H9 (cell line): Measurements from ENCODE around the gene UPF3A. TPM values are rescaled to one million over a fixed set of nuclear protein-coding genes. Genes with fewer than 3 reads are reported as not detected.
A peak's percentile ranks its signal among the peaks of the same experiment; 100 is the strongest.

Experiments
- DNase-seq: peaks from one replicate; pipeline ENCODE4 v3.0.0-alpha.2; 2017
- H2AFZ ChIP-seq: one replicate; pipeline ENCODE4 v1.6.1; 2013; ENCODE audit warnings: mild to moderate bottlenecking, low read length, control low read depth, moderate library complexity
- H2AK5ac ChIP-seq: 2 replicates; pipeline ENCODE4 v1.6.1; 2013; ENCODE audit warnings: low read length, control low read depth, mixed read lengths; ENCODE audit not compliant: insufficient read length
- H2BK120ac ChIP-seq: one replicate; pipeline ENCODE4 v1.6.1; 2013; ENCODE audit warnings: low read depth, mild to moderate bottlenecking, low read length, control low read depth, inconsistent platforms; ENCODE audit not compliant: poor library complexity, severe bottlenecking
- H2BK12ac ChIP-seq: 2 replicates; pipeline ENCODE4 v1.6.1; 2013; ENCODE audit warnings: low read length, control low read depth, mixed read lengths, low read depth; ENCODE audit not compliant: insufficient read length
- H2BK15ac ChIP-seq: 2 replicates; pipeline ENCODE4 v1.6.1; 2013; ENCODE audit warnings: low read depth, low read length, control low read depth
- H2BK20ac ChIP-seq: one replicate; pipeline ENCODE4 v1.6.1; 2013; ENCODE audit warnings: low read depth, mild to moderate bottlenecking, low read length, control low read depth, inconsistent platforms; ENCODE audit not compliant: poor library complexity, severe bottlenecking
- H2BK5ac ChIP-seq: 2 replicates; pipeline ENCODE4 v1.6.1; 2013; ENCODE audit warnings: low read length, control low read depth, mixed read lengths; ENCODE audit not compliant: insufficient read length
- H3K14ac ChIP-seq: 2 replicates; pipeline ENCODE4 v1.6.1; 2013; ENCODE audit warnings: low read length, control low read depth; ENCODE audit not compliant: insufficient read depth
- H3K18ac ChIP-seq: 2 replicates; pipeline ENCODE4 v1.6.1; 2013; ENCODE audit warnings: low read depth, mild to moderate bottlenecking, mixed read lengths, low read length, control low read depth; ENCODE audit not compliant: insufficient read length
- H3K23ac ChIP-seq: 2 replicates; pipeline ENCODE4 v1.6.1; 2013; ENCODE audit warnings: low read length, control low read depth, mixed read lengths, low read depth; ENCODE audit not compliant: insufficient read length
- H3K23me2 ChIP-seq: 2 replicates; pipeline ENCODE4 v1.6.1; 2013; ENCODE audit warnings: low read depth, mild to moderate bottlenecking, mixed read lengths, low read length, control low read depth; ENCODE audit not compliant: insufficient read length, poor library complexity, severe bottlenecking
- H3K27ac ChIP-seq: 2 replicates; pipeline ENCODE4 v1.5.1; 2013; ENCODE audit warnings: low read length, control low read depth, mixed read lengths, low read depth; ENCODE audit not compliant: insufficient read length
- H3K27me3 ChIP-seq: 2 replicates; pipeline ENCODE4 v1.6.1; 2013; ENCODE audit warnings: low read length, control low read depth, inconsistent platforms; ENCODE audit not compliant: insufficient read depth
- H3K4ac ChIP-seq: 2 replicates; pipeline ENCODE4 v1.6.1; 2013; ENCODE audit warnings: low read depth, mild to moderate bottlenecking, control low read depth, inconsistent platforms, low read length, moderate library complexity
- H3K4me1 ChIP-seq: 2 replicates; pipeline ENCODE4 v1.6.1; 2013; ENCODE audit warnings: low read length, control low read depth, inconsistent platforms; ENCODE audit not compliant: insufficient read depth
- H3K4me2 ChIP-seq: 2 replicates; pipeline ENCODE4 v1.6.1; 2013; ENCODE audit warnings: low read length, control low read depth, mixed read lengths; ENCODE audit not compliant: insufficient read length, insufficient read depth
- H3K56ac ChIP-seq: 2 replicates; pipeline ENCODE4 v1.6.1; 2013; ENCODE audit warnings: low read depth, mild to moderate bottlenecking, mixed read lengths, low read length, control low read depth; ENCODE audit not compliant: insufficient read length
- H3K79me1 ChIP-seq: 2 replicates; pipeline ENCODE4 v1.6.1; 2013; ENCODE audit warnings: low read depth, mild to moderate bottlenecking, moderate library complexity, low read length, control low read depth, inconsistent platforms; ENCODE audit not compliant: insufficient read depth, poor library complexity, severe bottlenecking
- H3K79me2 ChIP-seq: 2 replicates; pipeline ENCODE4 v1.6.1; 2013; ENCODE audit warnings: low read length, control low read depth, inconsistent platforms; ENCODE audit not compliant: insufficient read depth
- H3K9ac ChIP-seq: 2 replicates; pipeline ENCODE4 v1.6.1; 2013; ENCODE audit warnings: low read length, control low read depth, mixed read lengths; ENCODE audit not compliant: insufficient read length; ENCODE audit errors: extremely low read depth
- H3K9me3 ChIP-seq: one replicate; pipeline ENCODE4 v1.6.1; 2013; ENCODE audit warnings: low read depth, low read length, inconsistent platforms; ENCODE audit not compliant: control insufficient read depth
- H3T11ph ChIP-seq: one replicate; pipeline ENCODE4 v1.6.1; 2013; ENCODE audit warnings: mild to moderate bottlenecking, low read length, control low read depth, inconsistent platforms
- H4K20me1 ChIP-seq: one replicate; pipeline ENCODE4 v1.6.1; 2013; ENCODE audit not compliant: control insufficient read depth, insufficient read length, insufficient read depth
- H4K5ac ChIP-seq: 2 replicates; pipeline ENCODE4 v1.6.1; 2013; ENCODE audit warnings: low read depth, mild to moderate bottlenecking, mixed read lengths, low read length, control low read depth; ENCODE audit not compliant: insufficient read length
- H4K8ac ChIP-seq: replicated peaks from 2 replicates; pipeline ENCODE4 v1.6.1; 2013; ENCODE audit warnings: low read length, control low read depth, mixed read lengths, low read depth; ENCODE audit not compliant: insufficient read length
- H4K91ac ChIP-seq: 2 replicates; pipeline ENCODE4 v1.6.1; 2013; ENCODE audit warnings: low read depth, mild to moderate bottlenecking, moderate library complexity, mixed read lengths, low read length, control low read depth; ENCODE audit not compliant: insufficient read length
- H3K27ac Mint-ChIP-seq, 3 experiments: 2 replicates in 2 of 3; 3 replicates in 1 of 3; pipeline ENCODE4 v1.8.0; 2020 to 2021; ENCODE audit warnings: mixed read lengths in 3 of 3, mild to moderate bottlenecking in 1 of 3, moderate library complexity in 1 of 3
- H3K27me3 Mint-ChIP-seq: 2 replicates; pipeline ENCODE4 v1.8.0; 2021; ENCODE audit warnings: low read depth, mild to moderate bottlenecking, moderate library complexity, mixed read lengths
- H3K36me3 Mint-ChIP-seq, 3 experiments: 2 replicates in 2 of 3; 3 replicates in 1 of 3; pipeline ENCODE4 v1.8.0; 2020 to 2021; ENCODE audit warnings: low read depth in 3 of 3, mixed read lengths in 3 of 3; ENCODE audit not compliant: insufficient read depth in 1 of 3
- H3K4me1 Mint-ChIP-seq, 2 experiments: 2 replicates each; pipeline ENCODE4 v1.8.0; 2020; ENCODE audit warnings: mixed read lengths in 2 of 2
- H3K4me3 Mint-ChIP-seq, 2 experiments: 2 replicates in 1 of 2; 3 replicates in 1 of 2; pipeline ENCODE4 v1.8.0; 2020 to 2021; ENCODE audit warnings: mild to moderate bottlenecking in 2 of 2, mixed read lengths in 2 of 2, moderate library complexity in 1 of 2
- H3K9me3 Mint-ChIP-seq, 2 experiments: 2 replicates in 1 of 2; 3 replicates in 1 of 2; pipeline ENCODE4 v1.8.0; 2020; ENCODE audit warnings: mild to moderate bottlenecking in 2 of 2, mixed read lengths in 2 of 2, moderate library complexity in 1 of 2
- WGBS: extraction: QIAGEN DNeasy Blood & Tissue Kit; methylation state at CpG from one replicate; pipeline ENCODE4 v1.1.7; 2013; ENCODE audit warnings: missing lambda C conversion rate, low lambda C conversion rate, mixed read lengths; ENCODE audit not compliant: insufficient read length; ENCODE audit errors: extremely low coverage; 5-methylcytosine and 5-hydroxymethylcytosine counted together
- total RNA-seq: library from RNA; stranded (reverse); gene quantifications from 2 replicates; pipeline ENCODE4 v1.2.1, GENCODE V29; 2021
- TF ChIP-seq, protein P1 (sequence below): fragments of 200-600 bp; sonication (generic); conservative IDR thresholded peaks from 3 replicates; pipeline ENCODE4 v1.8.0; 2021; ENCODE audit warnings: antibody characterized with exemption, mild to moderate bottlenecking

Gene UPF3A
- total RNA-seq, 1 experiment from 2014 or later = 81.8 TPM

DNA sequence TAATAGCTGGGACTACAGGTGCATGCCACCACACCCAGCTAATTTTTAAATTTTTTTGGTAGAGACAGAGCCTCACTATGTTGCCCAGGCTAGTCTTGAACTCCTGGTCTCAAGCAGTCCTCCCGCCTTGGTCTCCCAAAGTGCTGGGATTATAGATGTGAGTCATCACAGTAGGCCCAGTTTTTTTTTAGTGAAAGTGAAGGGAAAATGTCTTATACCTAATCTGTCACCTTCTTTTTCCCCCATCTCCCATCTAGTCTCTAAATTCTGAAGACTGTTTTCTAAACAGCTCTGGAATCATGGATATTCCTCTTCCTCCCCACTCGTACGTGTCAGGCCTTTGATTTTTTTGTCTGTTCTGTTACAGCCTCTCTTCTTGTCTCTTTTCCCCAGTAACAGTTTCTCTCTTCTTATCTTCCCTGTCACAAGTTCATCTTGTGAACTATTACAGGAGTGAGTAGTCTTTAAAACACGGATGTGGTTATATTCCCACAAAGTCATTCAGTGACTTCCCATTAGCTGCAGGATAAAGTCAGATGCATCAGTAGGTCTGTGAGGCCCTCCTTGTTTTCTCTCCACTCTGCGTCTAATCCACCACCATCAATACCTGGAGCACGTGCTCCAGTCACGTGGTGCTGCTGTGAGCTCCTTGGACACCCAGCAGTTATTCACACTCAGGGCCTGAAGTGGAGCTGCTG, 43.8 kb upstream of the UPF3A start:
- H4K20me1 ChIP-seq = no peaks in the 10 kb centered on the region
- no peak overlapping the region for H3T11ph ChIP-seq
- Mint-ChIP-seq H3K4me3 (no peak overlapping the region), H3K27me3 (peaks cover 1% of the 10 kb centered on the region), H3K36me3 (peaks cover 34 to 54% (median 53%) of the 10 kb centered on the region in 3 experiments), H3K27ac (peak overlapping the region in 1 of 3 experiments; percentile 3; a peak in 1 of 7 replicates), H3K4me1 (peaks cover 23 to 30% of the 10 kb centered on the region in 2 experiments), H3K9me3 (0 out of 5 replicates have a peak, but pooled peaks cover 0 to 4% of the 10 kb centered on the region in 2 experiments)
- H2BK15ac ChIP-seq = no peak overlapping the region
- no peak overlapping the region for H2AFZ ChIP-seq
- WGBS = no CpG with 5 or more reads among the region's 7 CpGs
- H2AK5ac ChIP-seq = no peak overlapping the region
- no peak overlapping the region for H3K56ac ChIP-seq
- H3K4ac ChIP-seq = no peak overlapping the region
- H3K23ac ChIP-seq = no peak overlapping the region
- H3K27ac ChIP-seq = no peak overlapping the region
- no peak overlapping the region for H3K4me2 ChIP-seq
- no peak overlapping the region for H4K91ac ChIP-seq
- no peak overlapping the region for H3K9ac ChIP-seq
- DNase-seq = no peak
- H4K8ac ChIP-seq = no peak overlapping the region
- H3K14ac ChIP-seq = no peak overlapping the region
- no peak overlapping the region for H3K18ac ChIP-seq
- H3K27me3 ChIP-seq = no peaks in the 10 kb centered on the region
- H4K5ac ChIP-seq = no peak overlapping the region
- H3K9me3 ChIP-seq = no peaks in the 10 kb centered on the region
- no peak overlapping the region for H2BK120ac ChIP-seq
- no peak overlapping the region for H2BK5ac ChIP-seq
- peaks cover 2% of the 10 kb centered on the region for H3K79me1 ChIP-seq
- H3K4me1 ChIP-seq = no peaks in the 10 kb centered on the region; the same call in 1 of the 2 replicates
- TF ChIP-seq, protein P1, sequence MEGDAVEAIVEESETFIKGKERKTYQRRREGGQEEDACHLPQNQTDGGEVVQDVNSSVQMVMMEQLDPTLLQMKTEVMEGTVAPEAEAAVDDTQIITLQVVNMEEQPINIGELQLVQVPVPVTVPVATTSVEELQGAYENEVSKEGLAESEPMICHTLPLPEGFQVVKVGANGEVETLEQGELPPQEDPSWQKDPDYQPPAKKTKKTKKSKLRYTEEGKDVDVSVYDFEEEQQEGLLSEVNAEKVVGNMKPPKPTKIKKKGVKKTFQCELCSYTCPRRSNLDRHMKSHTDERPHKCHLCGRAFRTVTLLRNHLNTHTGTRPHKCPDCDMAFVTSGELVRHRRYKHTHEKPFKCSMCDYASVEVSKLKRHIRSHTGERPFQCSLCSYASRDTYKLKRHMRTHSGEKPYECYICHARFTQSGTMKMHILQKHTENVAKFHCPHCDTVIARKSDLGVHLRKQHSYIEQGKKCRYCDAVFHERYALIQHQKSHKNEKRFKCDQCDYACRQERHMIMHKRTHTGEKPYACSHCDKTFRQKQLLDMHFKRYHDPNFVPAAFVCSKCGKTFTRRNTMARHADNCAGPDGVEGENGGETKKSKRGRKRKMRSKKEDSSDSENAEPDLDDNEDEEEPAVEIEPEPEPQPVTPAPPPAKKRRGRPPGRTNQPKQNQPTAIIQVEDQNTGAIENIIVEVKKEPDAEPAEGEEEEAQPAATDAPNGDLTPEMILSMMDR = no peak
- H2BK12ac ChIP-seq = no peak overlapping the region
- peaks cover 5% of the 10 kb centered on the region for H3K23me2 ChIP-seq
- peaks cover 4% of the 10 kb centered on the region; the same call in 1 of the 2 replicates for H3K79me2 ChIP-seq
- H2BK20ac ChIP-seq = no peak overlapping the region
